HuH-7.5 (cell line): Measurements from ENCODE around the gene SOX8.
A peak's percentile ranks its signal among the peaks of the same experiment; 100 is the strongest.
"Not testable (repeated sequence)": the region's sequence is repeated elsewhere in the genome, so short reads cannot be mapped to it uniquely, and the experiment has no call there.

Experiments
- DNase-seq: peaks from one replicate; pipeline ENCODE4 v3.0.0; 2011; ENCODE audit warnings: low spot score

The SOX8 gene

DNA sequence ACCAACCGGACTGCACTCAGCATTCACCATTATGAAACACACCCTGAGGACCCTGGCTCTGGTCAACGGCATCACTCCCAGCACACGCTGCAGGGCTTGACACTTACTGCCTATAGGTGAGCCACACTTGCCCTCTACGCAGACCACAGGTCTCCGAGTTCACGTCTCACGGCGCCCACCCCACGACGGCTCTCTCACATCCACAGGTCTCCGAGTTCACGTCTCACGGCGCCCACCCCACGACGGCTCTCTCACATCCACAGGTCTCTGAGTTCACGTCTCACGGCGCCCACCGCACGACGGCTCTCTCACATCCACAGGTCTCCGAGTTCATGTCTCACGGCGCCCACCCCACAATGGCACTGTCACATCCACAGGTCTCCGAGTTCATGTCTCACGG lies 25.8 kb upstream of the SOX8 start:
- not testable (repeated sequence) for DNase-seq

GRCh38 chr16:959232-960040 lies 22.1 kb upstream of the SOX8 start:
- no peak for DNase-seq

DNA sequence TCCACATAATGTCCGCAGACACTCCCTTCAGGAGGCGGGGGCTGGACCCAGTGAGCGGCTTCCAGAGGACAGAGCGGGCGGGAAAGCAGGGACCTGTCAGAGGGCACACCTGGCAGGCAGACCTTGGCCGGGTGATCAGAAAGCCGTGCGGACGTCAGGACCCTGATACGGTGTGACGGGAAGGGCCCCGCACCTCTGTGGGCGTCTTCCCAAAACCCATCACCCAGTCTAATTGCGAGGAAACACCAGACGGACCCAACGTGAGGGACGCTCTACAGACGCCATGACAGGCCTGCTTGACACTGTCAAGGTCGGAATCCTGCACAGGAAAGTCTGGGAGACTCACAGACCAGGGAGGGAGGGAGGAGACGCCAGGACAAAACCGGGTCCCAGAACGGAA lies 19.2 kb upstream of the SOX8 start:
- DNase-seq, result no peak

GRCh38 chr16:962901-963814 lies 18.4 kb upstream of the SOX8 start:
- DNase-seq, result no peak

- DNase-seq, result no peak
Observed at GRCh38 chr16:963913-964312, 17.7 kb upstream of the SOX8 start.

DNA sequence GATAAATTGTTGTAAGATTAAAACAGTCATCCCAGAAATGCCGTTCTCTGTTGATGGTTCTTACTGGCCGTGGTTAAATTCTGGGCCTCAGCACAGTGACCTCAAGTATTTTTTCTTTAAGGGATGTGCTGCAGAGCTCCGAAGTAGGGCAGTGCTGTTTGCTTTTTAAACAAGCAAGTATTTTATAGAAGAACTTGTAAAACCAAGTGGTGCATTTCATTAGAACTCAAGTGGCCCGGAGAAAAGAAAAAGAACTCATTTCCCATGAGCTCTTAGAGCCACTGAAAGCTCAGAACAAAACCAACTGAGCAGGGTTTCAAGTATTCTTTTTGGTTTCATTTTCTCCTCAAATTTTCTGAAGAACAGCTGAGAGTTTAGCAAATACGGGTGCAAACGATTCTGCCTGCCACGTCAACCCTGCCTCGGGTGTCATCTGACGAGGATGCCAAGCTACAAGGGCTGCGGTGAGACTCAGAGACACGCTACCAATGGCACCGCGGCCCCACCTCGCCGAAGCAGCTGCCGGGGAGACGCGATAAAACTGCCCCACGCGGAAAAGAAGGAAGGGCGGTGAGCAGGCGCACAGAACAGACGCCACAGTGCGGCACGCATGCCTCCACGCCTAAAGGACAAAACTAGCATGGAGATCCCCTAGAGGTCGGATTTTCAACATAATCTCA lies 17.1 kb upstream of the SOX8 start:
- no peak for DNase-seq

DNA sequence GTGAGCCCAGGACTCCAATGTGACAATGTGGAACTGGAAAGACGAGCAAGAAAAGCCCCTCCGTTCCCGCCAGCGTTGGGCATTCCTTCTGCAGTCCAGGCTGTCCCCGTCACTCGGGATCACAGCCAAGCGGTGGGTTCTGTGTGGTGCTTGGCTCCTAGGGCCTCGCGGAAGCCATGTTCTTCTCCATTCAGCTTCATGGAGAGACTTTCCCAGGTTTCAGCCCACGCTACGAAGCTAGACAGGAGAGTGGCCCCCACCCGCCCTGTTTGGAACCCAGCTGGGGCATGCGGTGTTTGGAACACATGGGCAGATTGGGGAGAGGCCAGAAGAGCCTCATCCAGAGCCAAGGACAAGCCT lies 16.6 kb upstream of the SOX8 start:
- DNase-seq, result no peak

DNA sequence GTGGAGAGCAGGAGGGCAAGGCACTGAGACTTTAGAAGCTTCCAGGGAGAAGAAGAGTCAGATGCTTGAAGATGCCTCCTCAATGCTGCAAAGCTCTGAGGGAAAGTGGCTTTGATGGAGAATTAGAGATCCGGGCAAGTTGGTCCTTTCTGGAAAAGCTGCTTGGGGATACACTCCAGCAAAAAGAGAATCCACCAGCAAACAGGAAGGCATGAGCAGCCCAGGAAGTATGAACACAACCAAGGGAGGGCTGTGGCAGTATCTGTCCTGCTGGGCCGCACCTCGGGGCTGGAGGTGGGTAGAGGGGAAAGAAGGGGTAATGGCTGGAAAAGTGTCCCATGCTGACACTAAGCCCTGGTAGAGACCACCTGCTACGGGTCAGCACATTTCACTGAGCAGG lies 16.1 kb upstream of the SOX8 start:
- DNase-seq, result no peak

DNA sequence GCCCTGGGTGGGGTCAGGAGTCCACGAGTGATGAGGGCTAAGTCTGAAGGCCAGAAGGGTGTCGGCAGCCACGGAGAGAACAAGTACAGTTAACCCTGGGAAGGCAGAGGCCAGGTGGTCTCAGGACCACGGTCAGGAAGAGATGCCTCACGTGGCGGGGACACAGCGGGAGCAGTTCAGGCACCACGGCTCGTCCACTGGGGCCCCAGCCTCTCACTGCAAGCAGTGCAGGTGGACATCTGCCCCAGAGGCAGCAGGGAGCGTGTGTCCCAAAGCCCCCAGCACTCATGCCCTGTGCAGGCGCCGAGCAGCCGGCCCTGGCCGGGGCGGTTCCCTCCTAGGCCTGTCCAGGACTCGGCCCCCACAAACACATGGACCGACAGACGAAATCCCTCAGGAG lies 15.5 kb upstream of the SOX8 start:
- DNase-seq, result no peak

GRCh38 chr16:966505-966904 lies 15.1 kb upstream of the SOX8 start:
- DNase-seq, result no peak

GRCh38 chr16:967077-967541 lies 14.5 kb upstream of the SOX8 start:
- DNase-seq, result no peak

DNA sequence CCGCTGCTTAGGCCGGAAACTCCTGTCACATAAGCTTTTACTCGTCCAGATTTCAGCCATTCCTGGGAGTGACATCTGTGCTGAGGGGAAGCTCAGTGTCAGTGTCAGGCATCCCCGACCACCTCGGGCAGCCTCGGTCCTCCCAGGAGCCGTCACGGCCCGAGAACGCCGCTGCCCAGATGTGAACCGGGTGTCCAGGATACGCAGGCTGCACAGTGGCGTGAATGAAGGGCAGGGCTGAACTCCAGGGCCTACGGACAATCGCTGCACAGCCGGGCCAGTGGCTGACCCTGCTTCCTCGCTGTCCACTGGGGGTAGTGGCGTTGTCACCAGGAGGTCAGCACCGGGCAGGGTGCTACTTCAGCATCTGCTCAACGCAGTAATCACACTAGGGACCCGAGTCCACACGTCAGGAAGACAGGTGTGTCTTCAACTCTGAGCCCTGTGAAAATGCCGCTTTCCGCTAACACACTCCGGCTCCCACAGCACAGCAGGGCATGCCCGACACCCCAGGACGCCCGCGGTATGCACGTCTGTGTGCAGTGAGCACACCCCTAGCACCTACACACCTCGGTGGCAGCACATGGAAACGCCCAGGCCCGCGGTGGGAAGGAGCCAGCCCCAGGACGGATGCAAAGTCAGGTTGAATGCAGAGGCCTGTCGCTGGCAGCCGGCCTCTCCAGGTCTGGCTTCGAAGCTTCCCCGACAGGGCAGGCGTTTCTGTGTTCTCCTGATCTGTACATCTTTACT lies 13.8 kb upstream of the SOX8 start:
- DNase-seq, result no peak

- DNase-seq, result no peak
Observed at GRCh38 chr16:968620-969019, 12.9 kb upstream of the SOX8 start.

GRCh38 chr16:969508-970385 lies 11.8 kb upstream of the SOX8 start:
- no peak for DNase-seq

- DNase-seq, result no peak
Observed at GRCh38 chr16:970386-970765, 11.2 kb upstream of the SOX8 start.

DNA sequence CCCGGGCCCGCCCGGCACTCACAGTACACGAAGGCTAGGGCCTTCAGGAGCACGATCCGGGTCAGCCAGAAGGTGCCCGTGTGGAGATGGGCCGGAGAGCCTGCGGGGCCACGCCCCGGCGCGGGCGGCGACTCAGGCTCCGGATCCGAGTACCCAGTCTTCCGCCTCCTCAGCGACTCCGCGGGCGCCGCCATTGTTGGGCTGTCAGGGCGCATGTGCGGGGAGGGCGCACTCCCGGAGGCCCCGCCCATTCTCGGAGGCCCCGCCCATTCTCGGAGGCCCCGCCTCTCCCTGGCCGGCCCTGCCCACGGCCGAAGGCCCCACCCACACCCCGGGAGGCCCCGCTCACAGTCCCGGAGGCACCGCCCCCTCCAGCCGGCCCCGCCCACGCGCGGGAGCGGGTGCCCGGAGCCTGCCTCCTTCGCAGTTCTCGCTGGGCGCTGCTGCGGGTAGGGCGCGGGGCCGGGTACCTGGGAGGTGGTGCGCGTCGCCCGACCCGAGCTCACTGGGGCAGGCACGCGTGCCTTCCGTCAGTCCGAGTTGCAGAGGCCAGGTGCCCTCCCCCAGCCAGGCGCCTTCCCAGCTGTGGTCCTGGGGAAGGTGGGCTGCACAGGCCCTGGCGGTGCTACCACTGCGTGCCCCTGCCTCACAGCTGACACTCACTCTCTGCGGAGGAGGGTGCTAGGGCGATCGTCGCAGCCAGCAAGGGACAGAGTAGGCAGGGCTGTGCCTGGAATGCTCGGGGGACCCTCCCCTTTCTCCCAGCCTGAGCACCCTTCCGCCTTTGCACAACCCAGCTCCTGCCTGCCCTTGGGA lies 10.6 kb upstream of the SOX8 start, which contains the start of gene LMF1:
Gene LMF1, minus strand, starts transcription at position 219 of the 816 bp plus-strand sequence. Its CDS starts 4 bp downstream, at position 215.
- DNase-seq, result peak; percentile 95

GRCh38 chr16:971582-971905 lies 10.0 kb upstream of the SOX8 start:
- no peak for DNase-seq

DNA sequence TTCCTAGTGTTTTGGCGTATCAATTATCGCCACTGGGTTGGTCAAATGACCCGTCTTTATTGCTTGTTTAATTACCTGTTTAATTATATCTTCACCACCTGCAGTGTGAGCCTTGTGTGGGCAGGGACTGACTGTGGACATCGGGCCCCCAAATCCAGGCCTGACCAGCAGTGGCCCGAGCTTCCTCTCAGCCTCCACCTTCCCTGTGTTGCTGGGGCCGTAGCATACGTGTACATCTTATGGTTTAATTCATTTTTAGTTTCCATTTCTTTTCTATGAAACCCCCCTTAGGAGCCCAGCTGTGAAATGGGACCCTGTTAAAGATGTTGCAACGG lies 9.6 kb upstream of the SOX8 start:
- no peak for DNase-seq

- DNase-seq, result no peak
Observed at GRCh38 chr16:972316-973002, 9.1 kb upstream of the SOX8 start.

GRCh38 chr16:973366-973765 lies 8.2 kb upstream of the SOX8 start:
- DNase-seq, result no peak
